Type B pancreatic cell (in vitro differentiated cells): ENCODE results near the gene POMP. TPM values are rescaled to one million over a fixed set of nuclear protein-coding genes. Genes with fewer than 3 reads are reported as not detected.

ENCODE experiments used
- DNase-seq: peaks from one replicate; pipeline ENCODE4 v3.0.0; 2021; ENCODE audit warnings: mixed read lengths; ENCODE audit not compliant: unreplicated experiment; ENCODE audit errors: extremely low spot score
- H3K27ac Mint-ChIP-seq: 2 replicates; pipeline ENCODE4 v1.8.0; 2021; ENCODE audit warnings: mild to moderate bottlenecking, mixed read lengths
- H3K27me3 Mint-ChIP-seq: 2 replicates; pipeline ENCODE4 v1.8.0; 2021; ENCODE audit warnings: mixed read lengths
- H3K36me3 Mint-ChIP-seq: 2 replicates; pipeline ENCODE4 v1.8.0; 2021; ENCODE audit warnings: mixed read lengths
- H3K4me1 Mint-ChIP-seq: one replicate; pipeline ENCODE4 v1.8.0; 2021; ENCODE audit warnings: mixed read lengths; ENCODE audit not compliant: unreplicated experiment
- H3K4me3 Mint-ChIP-seq: 2 replicates; pipeline ENCODE4 v1.8.0; 2021; ENCODE audit warnings: mild to moderate bottlenecking, mixed read lengths
- H3K9me3 Mint-ChIP-seq: 2 replicates; pipeline ENCODE4 v1.8.0; 2021; ENCODE audit warnings: mixed read lengths
- total RNA-seq: library from RNA; stranded (reverse); gene quantifications from 2 replicates; pipeline ENCODE4 v1.2.1, GENCODE V29; 2021; ENCODE audit warnings: low replicate concordance
- TF ChIP-seq, protein P1 (sequence below): fragments of 200-600 bp; sonication (generic); conservative IDR thresholded peaks from 2 replicates; pipeline ENCODE4 v1.5.0; 2021; ENCODE audit warnings: antibody characterized with exemption, mild to moderate bottlenecking

Gene POMP
- total RNA-seq, 1 donor from 2014 or later = 59.4 TPM

DNA sequence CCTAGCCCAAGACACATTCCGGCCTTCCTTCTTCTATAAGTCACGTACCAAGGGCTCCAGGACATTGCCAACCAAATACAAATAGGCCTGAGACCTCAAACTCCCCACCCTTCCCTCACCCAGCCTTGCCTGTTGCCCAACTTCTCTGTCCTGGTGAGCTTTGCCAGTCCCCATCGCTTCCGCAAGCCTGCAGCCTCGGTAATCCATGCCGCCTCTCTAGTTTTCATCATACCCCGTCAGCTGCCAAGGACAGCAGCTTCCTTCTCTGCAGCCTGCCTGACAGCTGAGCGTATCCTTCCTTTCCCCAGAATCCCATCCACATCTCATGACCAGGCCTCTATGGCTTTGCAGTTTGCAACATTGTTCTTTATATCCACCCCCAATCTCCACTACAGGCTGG is 36.6 kb upstream of the POMP start:
- Mint-ChIP-seq H3K36me3 (no peaks in the 10 kb centered on the region), H3K9me3 (peaks cover 5% of the 10 kb centered on the region), H3K4me1 (peaks cover 5% of the 10 kb centered on the region), H3K4me3 (no peak overlapping the region), H3K27ac (no peak overlapping the region), H3K27me3 (peaks cover 5% of the 10 kb centered on the region)
- TF ChIP-seq, protein P1, sequence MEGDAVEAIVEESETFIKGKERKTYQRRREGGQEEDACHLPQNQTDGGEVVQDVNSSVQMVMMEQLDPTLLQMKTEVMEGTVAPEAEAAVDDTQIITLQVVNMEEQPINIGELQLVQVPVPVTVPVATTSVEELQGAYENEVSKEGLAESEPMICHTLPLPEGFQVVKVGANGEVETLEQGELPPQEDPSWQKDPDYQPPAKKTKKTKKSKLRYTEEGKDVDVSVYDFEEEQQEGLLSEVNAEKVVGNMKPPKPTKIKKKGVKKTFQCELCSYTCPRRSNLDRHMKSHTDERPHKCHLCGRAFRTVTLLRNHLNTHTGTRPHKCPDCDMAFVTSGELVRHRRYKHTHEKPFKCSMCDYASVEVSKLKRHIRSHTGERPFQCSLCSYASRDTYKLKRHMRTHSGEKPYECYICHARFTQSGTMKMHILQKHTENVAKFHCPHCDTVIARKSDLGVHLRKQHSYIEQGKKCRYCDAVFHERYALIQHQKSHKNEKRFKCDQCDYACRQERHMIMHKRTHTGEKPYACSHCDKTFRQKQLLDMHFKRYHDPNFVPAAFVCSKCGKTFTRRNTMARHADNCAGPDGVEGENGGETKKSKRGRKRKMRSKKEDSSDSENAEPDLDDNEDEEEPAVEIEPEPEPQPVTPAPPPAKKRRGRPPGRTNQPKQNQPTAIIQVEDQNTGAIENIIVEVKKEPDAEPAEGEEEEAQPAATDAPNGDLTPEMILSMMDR = no peak
- no peak for DNase-seq

DNA sequence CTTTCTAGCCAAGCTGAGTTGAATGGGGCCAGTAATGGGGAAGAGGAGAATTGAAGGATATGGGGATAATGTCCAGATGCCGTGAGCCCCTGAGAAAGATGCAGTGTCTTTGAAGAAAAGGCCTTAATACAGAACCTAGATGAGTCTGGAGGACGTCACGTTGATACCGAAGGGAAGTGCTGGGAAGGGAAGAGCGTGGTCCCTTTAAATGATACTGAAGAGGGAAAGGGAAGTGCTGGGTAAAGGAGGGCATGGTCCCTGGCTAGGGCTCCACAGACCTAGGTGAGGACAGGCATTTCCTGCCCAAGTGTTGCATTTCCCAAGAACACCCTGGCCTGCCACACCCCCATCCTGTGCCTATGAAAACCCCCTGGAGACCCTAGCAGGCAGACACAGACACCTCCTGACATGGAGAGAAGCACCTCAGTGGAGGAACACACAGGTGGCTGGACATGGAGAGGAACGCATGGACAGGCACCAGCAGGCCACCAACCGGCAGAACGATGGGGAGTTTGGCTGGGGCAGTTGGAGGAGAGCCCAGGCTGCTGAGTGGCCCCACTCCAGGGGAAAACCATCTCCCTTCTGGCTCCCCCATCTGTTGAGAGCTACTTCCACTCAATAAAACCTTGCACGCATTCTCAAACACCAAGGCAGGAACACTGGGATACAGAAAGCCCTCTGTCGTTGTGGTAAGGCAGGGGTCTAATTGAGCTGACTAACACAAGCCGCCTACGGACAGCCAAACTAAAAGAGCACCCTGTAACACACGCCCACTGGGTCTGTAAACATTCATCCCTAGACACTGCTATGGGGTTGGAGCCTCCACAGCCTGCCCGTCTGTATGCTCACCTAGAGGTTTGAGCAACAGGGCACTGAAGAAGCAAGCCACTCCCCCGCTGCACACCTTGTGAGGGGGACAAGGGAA is 34.9 kb upstream of the POMP start:
- TF ChIP-seq, protein P1 = no peak
- no peaks in the 10 kb centered on the region for H3K36me3 Mint-ChIP-seq
- H3K4me3 Mint-ChIP-seq = no peak overlapping the region
- DNase-seq = no peak
- H3K27ac Mint-ChIP-seq = no peak overlapping the region
- peaks cover 5% of the 10 kb centered on the region for H3K4me1 Mint-ChIP-seq
- peaks cover 2% of the 10 kb centered on the region for H3K27me3 Mint-ChIP-seq
- peaks cover 3% of the 10 kb centered on the region for H3K9me3 Mint-ChIP-seq

DNA sequence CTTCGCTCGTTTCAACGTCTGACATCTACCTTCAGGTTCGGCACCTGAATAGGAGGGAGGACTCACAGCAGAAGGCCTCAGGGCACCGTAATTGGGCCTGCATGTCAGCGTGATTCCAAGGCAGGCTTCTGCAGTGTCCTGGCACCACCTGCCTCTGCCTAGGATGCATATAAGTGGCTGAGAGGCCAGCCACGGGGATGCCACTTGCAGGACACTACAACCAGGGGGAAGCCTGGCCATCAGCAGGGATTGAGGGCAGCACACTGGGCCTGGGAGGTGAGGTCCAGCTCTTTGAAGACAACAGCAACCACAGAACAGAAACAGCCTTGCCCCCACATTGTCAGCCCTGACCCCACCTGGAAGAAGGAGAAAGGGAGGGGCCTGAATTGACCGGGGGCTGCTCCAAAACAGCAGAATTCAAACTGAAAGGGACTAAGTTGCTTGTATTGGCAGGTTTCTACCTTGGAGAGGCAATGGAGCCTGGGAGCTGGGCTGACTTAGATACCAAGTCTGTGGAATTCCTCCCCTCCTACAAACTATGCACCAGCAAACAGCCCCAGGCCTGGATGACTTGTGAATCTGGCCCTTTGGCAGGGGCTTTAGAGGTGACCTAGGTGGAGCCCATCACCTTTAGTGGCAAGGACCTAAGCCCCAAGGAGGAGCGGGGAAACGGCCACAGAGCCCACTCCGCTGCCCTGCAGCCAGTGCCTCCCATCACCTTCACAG is 34.1 kb upstream of the POMP start:
- H3K9me3 Mint-ChIP-seq = no peaks in the 10 kb centered on the region
- H3K27ac Mint-ChIP-seq = no peak overlapping the region

DNA sequence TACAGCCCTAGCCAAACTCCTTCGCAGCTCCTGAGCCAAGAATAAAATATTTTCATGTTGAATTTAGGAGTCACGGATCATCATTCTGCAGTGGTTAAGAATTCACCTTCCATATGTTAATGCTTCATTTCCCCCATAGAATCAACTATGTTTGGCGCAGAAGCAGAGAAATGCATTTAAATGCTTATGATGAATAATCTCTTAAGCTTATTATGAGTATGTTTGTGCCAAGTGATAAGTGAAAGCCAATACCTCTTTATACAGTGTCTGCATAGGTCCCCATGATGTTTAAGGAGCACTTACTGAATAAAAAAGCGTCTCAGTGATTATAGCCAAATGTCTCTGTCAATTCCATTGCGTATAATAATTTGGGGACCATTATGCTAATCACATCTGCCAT is 32.7 kb upstream of the POMP start:
- Mint-ChIP-seq H3K4me1 (peaks cover 5% of the 10 kb centered on the region), H3K9me3 (no peaks in the 10 kb centered on the region), H3K27me3 (peaks cover 8% of the 10 kb centered on the region), H3K36me3 (no peaks in the 10 kb centered on the region), H3K4me3 (no peak overlapping the region), H3K27ac (no peak overlapping the region)
- TF ChIP-seq, protein P1 = no peak
- DNase-seq = no peak

More for the DNA sequence above, 34.1 kb upstream of the POMP start:
- peaks cover 5% of the 10 kb centered on the region for H3K4me1 Mint-ChIP-seq
- H3K4me3 Mint-ChIP-seq = no peak overlapping the region
- peaks cover 5% of the 10 kb centered on the region for H3K27me3 Mint-ChIP-seq
- no peaks in the 10 kb centered on the region for H3K36me3 Mint-ChIP-seq
- DNase-seq = no peak
- TF ChIP-seq, protein P1 = no peak

DNA sequence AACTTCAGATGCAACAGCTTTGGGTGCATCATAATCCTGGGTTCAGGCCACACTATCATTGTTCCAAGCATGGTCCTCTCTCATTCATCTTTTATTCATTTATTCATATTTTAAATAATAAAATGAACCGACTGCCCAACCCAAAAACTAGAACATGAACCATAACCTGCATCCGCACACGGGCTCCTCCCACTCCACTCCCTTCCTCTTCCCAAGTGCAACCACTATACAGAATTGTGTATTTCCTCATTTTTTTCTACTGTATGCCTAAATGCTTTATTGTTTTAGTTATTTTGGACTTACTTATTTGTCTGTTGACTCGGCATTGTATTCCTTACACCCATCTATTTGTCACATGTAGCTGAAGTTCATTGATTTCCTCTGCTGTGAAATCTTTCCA is 30.7 kb upstream of the POMP start:
- H3K36me3 Mint-ChIP-seq = no peaks in the 10 kb centered on the region
- H3K27ac Mint-ChIP-seq = no peak overlapping the region
- H3K4me3 Mint-ChIP-seq = no peak overlapping the region
- peaks cover 11% of the 10 kb centered on the region for H3K27me3 Mint-ChIP-seq
- no peak for DNase-seq
- H3K9me3 Mint-ChIP-seq = no peaks in the 10 kb centered on the region
- TF ChIP-seq, protein P1 = no peak
- H3K4me1 Mint-ChIP-seq = peaks cover 5% of the 10 kb centered on the region
